Left ventricle myocardium inferior (tissue), 1 donor: ENCODE results near the gene SPHK1. TPM values are rescaled to one million over a fixed set of nuclear protein-coding genes. Genes with fewer than 3 reads are reported as not detected.
A peak's percentile ranks its signal among the peaks of the same experiment; 100 is the strongest.

Source experiments
- DNase-seq: peaks from one replicate; pipeline ENCODE4 v3.0.0-alpha.2; 2020
- H3K27ac ChIP-seq: fragments of 200-600 bp; replicated peaks from 2 replicates; pipeline ENCODE4 v1.8.0; 2021
- H3K27me3 ChIP-seq: fragments of 200-600 bp; 2 replicates; pipeline ENCODE4 v1.8.0; 2021; ENCODE audit warnings: low read depth
- H3K36me3 ChIP-seq: fragments of 200-600 bp; 2 replicates; pipeline ENCODE4 v1.8.0; 2021
- H3K4me1 ChIP-seq: fragments of 200-600 bp; 2 replicates; pipeline ENCODE4 v1.8.0; 2021
- H3K4me3 ChIP-seq: fragments of 200-600 bp; 2 replicates; pipeline ENCODE4 v1.8.0; 2021; ENCODE audit warnings: mild to moderate bottlenecking, moderate library complexity
- H3K9me3 ChIP-seq: fragments of 200-600 bp; replicated peaks from 2 replicates; pipeline ENCODE4 v1.8.0; 2021
- intact Hi-C: fragments of 100-400 bp; cut with micrococcal nuclease; formaldehyde crosslinking; loops from one replicate; pipeline ENCODE4 v1.11.0; 2022
- total RNA-seq: library from RNA; stranded (reverse); fragmentation: NEBNext Ultra II Directional; extraction: Animal tissue kit (Norgen Biotek cat#: 25700); gene quantifications from one replicate; pipeline ENCODE4 v1.2.1, GENCODE V29; 2021
- TF ChIP-seq, protein P1 (sequence below): fragments of 200-600 bp; IDR thresholded peaks from 2 replicates; pipeline ENCODE4 v1.8.0; 2021; ENCODE audit warnings: antibody characterized with exemption, mild to moderate bottlenecking, borderline replicate concordance
- donor health status: DM: no; HTN: yes; CAD: no; lungs with severe emphysema.

SPHK1 gene
- total RNA-seq, 1 donor from 2014 or later = 2.3 TPM

DNA sequence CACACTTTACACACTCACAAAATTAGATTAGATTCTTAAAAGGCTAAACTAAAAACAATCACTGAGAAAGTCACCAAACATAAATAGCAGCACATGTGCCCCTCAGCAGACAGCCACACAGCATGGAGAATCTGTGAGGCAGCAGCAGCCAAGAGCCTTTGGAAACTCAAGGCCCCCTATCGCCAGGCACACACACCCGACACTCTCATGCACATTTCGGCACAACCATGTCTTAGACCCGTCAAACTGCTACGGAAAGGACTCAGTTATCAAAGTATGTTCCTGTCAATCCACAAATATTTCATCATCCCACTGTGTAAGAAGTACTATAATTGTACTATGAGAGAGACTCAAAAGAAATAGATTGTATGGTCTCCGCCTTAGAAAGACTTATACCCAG is 47.6 kb downstream of the SPHK1 start:
- H3K4me1 ChIP-seq = peaks cover 84% of the 10 kb centered on the region
- no peaks in the 10 kb centered on the region for H3K9me3 ChIP-seq
- peak overlapping the region; percentile 63 for H3K27ac ChIP-seq
- TF ChIP-seq, protein P1, sequence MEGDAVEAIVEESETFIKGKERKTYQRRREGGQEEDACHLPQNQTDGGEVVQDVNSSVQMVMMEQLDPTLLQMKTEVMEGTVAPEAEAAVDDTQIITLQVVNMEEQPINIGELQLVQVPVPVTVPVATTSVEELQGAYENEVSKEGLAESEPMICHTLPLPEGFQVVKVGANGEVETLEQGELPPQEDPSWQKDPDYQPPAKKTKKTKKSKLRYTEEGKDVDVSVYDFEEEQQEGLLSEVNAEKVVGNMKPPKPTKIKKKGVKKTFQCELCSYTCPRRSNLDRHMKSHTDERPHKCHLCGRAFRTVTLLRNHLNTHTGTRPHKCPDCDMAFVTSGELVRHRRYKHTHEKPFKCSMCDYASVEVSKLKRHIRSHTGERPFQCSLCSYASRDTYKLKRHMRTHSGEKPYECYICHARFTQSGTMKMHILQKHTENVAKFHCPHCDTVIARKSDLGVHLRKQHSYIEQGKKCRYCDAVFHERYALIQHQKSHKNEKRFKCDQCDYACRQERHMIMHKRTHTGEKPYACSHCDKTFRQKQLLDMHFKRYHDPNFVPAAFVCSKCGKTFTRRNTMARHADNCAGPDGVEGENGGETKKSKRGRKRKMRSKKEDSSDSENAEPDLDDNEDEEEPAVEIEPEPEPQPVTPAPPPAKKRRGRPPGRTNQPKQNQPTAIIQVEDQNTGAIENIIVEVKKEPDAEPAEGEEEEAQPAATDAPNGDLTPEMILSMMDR = no peak
- DNase-seq = no peak
- no peak overlapping the region for H3K4me3 ChIP-seq
- intact Hi-C loops = no loop called here
- H3K36me3 ChIP-seq = no peaks in the 10 kb centered on the region
- no peaks in the 10 kb centered on the region for H3K27me3 ChIP-seq

DNA sequence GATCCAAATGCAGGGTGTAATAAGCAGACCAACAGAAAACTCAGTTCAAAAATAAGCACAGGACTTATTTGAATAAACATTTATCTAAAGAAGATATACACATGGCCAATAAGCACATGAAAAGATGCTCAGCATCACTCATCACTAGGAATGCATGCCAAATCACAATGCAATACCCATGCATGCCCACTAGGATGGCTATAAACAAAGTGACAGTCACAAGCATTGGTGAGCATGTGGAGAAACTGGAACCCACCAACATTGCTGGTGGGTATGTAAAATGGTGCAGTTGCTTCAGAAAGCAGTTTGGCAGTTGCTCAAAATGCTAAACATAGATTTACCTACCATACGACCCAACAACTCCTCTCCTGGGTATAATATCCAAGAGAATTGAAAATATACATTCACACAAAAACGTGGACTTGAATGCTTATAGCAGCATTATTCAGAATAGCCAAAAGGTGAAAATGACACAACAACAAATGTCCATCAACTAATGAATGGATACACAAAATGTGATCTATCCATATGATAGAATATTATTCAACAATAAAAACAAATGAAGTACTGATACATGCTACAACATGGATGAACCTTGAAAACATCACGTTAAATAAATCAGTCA is 48.4 kb downstream of the SPHK1 start:
- Histone ChIP-seq H3K4me3 (no peak overlapping the region), H3K27ac (peak overlapping the region; percentile 63), H3K36me3 (no peaks in the 10 kb centered on the region), H3K4me1 (peaks cover 83% of the 10 kb centered on the region), H3K9me3 (no peaks in the 10 kb centered on the region), H3K27me3 (no peaks in the 10 kb centered on the region)
- TF ChIP-seq, protein P1 = peak; percentile 43
- DNase-seq = no peak
- intact Hi-C loops = no loop called here

DNA sequence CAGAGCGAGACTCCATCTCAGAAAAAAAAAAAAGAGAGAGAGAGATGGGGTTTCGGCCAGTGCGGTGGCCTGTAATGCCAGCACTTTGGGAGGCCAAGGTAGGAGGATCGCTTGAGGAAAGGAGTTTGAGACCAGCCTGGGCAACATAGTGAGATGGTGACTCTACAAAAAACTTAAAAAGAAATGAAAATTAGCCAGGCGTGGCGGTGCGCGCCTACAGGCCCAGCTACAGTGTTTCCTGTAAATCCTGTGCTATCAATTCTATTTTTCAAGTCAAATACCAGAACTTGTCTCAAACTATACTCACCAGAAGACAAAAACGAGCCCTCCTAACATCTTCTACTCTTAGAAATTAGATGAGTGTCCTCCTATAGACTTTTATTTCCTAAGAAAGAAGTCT is 49.3 kb downstream of the SPHK1 start:
- Histone ChIP-seq H3K36me3 (no peaks in the 10 kb centered on the region), H3K27me3 (no peaks in the 10 kb centered on the region), H3K4me3 (no peak overlapping the region), H3K27ac (no peak overlapping the region), H3K9me3 (no peaks in the 10 kb centered on the region), H3K4me1 (peaks cover 83% of the 10 kb centered on the region)
- TF ChIP-seq, protein P1 = no peak
- intact Hi-C loops = no loop called here
- DNase-seq = no peak

DNA sequence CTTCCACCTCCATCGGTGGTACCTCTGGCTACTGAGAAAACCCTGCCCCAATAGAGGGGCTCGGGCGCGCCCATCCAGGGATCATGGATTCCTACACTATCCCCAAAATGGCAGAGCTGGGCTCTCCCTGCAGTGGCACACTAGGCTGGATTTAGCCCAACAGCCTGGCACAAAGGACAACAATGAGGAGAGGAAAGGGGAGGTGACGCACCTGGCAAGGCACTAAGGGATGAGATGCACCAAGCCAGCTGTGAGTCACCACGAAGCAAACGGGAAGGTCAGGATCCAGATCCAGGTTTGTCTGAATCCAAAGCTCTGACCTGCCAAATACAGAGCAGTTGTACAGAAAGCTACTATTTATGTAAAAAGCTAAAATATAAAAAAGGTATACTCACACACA is 50.5 kb downstream of the SPHK1 start:
- H3K27ac ChIP-seq = no peak overlapping the region
- H3K27me3 ChIP-seq = no peaks in the 10 kb centered on the region
- H3K36me3 ChIP-seq = no peaks in the 10 kb centered on the region
- peaks cover 83% of the 10 kb centered on the region for H3K4me1 ChIP-seq
- H3K9me3 ChIP-seq = no peaks in the 10 kb centered on the region
- TF ChIP-seq, protein P1 = no peak
- intact Hi-C loops = no loop called here
- DNase-seq = no peak
- H3K4me3 ChIP-seq = no peak overlapping the region

DNA sequence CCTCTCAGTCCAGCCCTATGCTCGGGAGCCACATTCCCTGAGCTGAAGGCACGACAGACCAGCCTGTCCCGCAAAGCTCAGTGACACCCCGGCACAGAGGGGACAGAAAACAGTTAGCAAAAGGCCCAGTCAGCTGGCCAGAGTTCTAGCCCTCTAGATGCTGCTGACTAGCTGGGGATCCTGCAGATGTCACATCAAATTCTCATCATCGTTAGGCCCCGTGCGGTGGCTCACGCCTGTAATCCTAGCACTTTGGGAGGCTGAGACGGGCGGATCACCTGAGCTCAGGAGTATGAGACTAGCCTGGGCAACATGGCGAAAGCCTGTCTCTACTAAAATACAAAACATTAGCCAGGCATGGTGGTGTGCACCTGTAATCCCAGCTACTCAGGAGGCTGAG is 51.3 kb downstream of the SPHK1 start:
- TF ChIP-seq, protein P1 = no peak
- Histone ChIP-seq H3K36me3 (no peaks in the 10 kb centered on the region), H3K4me3 (no peak overlapping the region), H3K9me3 (no peaks in the 10 kb centered on the region), H3K27me3 (no peaks in the 10 kb centered on the region), H3K4me1 (peaks cover 83% of the 10 kb centered on the region), H3K27ac (peak overlapping the region; percentile 41)
- no peak for DNase-seq
- intact Hi-C loops = no loop called here

Other genes starting within 250 kb of the SPHK1 start
- not detected for gene FOXJ1, start 243.4 kb upstream of the SPHK1 start, total RNA-seq
- 4.8 TPM for gene RNF157, start 144.1 kb upstream of the SPHK1 start, total RNA-seq
- 26.0 TPM for gene UBALD2, start 119.3 kb upstream of the SPHK1 start, total RNA-seq
- gene QRICH2, start 76.3 kb upstream of the SPHK1 start, total RNA-seq = 2.4 TPM
- gene PRPSAP1, start 30.7 kb upstream of the SPHK1 start, total RNA-seq = 30.7 TPM
- 35.7 TPM for gene UBE2O, start 68.5 kb downstream of the SPHK1 start, total RNA-seq
- not detected for gene AANAT, start 83.0 kb downstream of the SPHK1 start, total RNA-seq
- 13.8 TPM for gene RHBDF2, start 116.8 kb downstream of the SPHK1 start, total RNA-seq
- 24.1 TPM for gene CYGB, start 153.1 kb downstream of the SPHK1 start, total RNA-seq
- gene PRCD, start 155.4 kb downstream of the SPHK1 start, total RNA-seq = 3.9 TPM
- 4.3 TPM for gene ST6GALNAC2, start 201.3 kb downstream of the SPHK1 start, total RNA-seq